SJCRH30 (cell line): ENCODE results near the gene TULP3. TPM values are rescaled to one million over a fixed set of nuclear protein-coding genes. Genes with fewer than 3 reads are reported as not detected.

Experiments
- DNase-seq, 2 experiments: peaks; one replicate each; pipeline ENCODE4 v3.0.0-alpha.2; 2015 to 2020
- H3K27ac ChIP-seq: fragments of 250-450 bp; sonication (Bioruptor Pico); 2 replicates; pipeline ENCODE4 v1.5.1; 2020; ENCODE audit warnings: mild to moderate bottlenecking, moderate library complexity
- H3K27me3 ChIP-seq: fragments of 250-450 bp; sonication (Bioruptor Pico); 2 replicates; pipeline ENCODE4 v1.5.1; 2020; ENCODE audit warnings: mild to moderate bottlenecking, moderate library complexity
- H3K36me3 ChIP-seq: fragments of 250-450 bp; sonication (Bioruptor Pico); 2 replicates; pipeline ENCODE4 v1.5.1; 2020; ENCODE audit warnings: mild to moderate bottlenecking, moderate library complexity
- H3K4me1 ChIP-seq: fragments of 250-450 bp; sonication (Bioruptor Pico); 2 replicates; pipeline ENCODE4 v1.5.1; 2020; ENCODE audit warnings: mild to moderate bottlenecking, moderate library complexity
- H3K4me3 ChIP-seq: fragments of 250-450 bp; sonication (Bioruptor Pico); 2 replicates; pipeline ENCODE4 v1.5.1; 2020; ENCODE audit warnings: mild to moderate bottlenecking, moderate library complexity
- H3K9me3 ChIP-seq: fragments of 250-450 bp; sonication (Bioruptor Pico); replicated peaks from 2 replicates; pipeline ENCODE4 v1.5.1; 2020; ENCODE audit warnings: mild to moderate bottlenecking, moderate library complexity
- total RNA-seq: library from RNA; depleted of rRNA; stranded (reverse); fragments of >200 nt; shearing (Covaris generic); gene quantifications from 2 replicates; pipeline ENCODE4 v1.2.3, GENCODE V29; 2014; rRNA removed

TULP3 gene, protein sequence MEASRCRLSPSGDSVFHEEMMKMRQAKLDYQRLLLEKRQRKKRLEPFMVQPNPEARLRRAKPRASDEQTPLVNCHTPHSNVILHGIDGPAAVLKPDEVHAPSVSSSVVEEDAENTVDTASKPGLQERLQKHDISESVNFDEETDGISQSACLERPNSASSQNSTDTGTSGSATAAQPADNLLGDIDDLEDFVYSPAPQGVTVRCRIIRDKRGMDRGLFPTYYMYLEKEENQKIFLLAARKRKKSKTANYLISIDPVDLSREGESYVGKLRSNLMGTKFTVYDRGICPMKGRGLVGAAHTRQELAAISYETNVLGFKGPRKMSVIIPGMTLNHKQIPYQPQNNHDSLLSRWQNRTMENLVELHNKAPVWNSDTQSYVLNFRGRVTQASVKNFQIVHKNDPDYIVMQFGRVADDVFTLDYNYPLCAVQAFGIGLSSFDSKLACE
- total RNA-seq: 40.4 and 45.2 TPM in 2 replicates

GRCh38 chr12:2890388-2891239 lies at the start of gene TULP3:
Gene TULP3 (plus strand): TSS chr12:2890891. CDS start chr12:2890948, 57 bp downstream.
- H3K27ac ChIP-seq: peak within 1 kb of the TSS; percentile 79
- peak within 1 kb of the TSS; percentile 77 for H3K4me3 ChIP-seq
- no peaks in the 10 kb centered on the region for H3K9me3 ChIP-seq
- H3K4me1 ChIP-seq: peaks cover 8% of the 10 kb centered on the region
- H3K36me3 ChIP-seq: peaks cover 6% of the 10 kb centered on the region
- DNase-seq: peak; percentile 99
- H3K27me3 ChIP-seq: no peaks in the 10 kb centered on the region

DNA sequence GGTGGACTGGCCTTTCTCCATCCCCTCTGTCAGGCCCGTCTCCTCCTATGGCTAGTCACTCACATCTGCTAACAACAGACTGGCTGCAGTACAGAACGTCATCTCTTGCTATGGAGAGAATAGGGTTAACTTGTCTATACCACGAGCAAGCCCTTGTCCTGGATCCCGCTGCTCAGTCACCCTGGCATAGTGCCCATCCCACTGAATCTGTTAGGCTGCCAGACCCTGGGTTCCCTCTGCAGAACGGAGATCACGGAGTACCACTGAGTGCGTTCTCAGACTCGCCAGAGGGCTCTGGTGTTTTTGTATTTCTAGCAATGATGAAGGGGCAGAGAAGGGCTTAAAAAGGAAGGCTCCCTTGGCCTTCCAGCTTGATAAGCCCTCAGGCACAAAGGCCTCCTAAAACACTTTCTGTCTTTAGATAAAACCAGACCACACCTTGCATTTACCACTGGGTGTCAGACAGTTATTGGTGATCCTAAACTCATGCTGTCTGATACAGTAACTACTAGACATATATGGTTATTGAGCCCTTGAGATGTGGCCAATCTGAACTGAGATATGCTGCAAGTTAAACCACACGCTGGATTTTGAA lies 49.5 kb upstream of the TULP3 start:
- no peak overlapping the region for H3K27ac ChIP-seq
- H3K36me3 ChIP-seq: no peaks in the 10 kb centered on the region
- H3K27me3 ChIP-seq: no peaks in the 10 kb centered on the region
- H3K9me3 ChIP-seq: no peaks in the 10 kb centered on the region
- no peak overlapping the region for H3K4me3 ChIP-seq
- H3K4me1 ChIP-seq: peaks cover 20% of the 10 kb centered on the region
- DNase-seq: peak in 1 of 2 experiments; percentile 28

- Histone ChIP-seq H3K4me1 (peaks cover 12% of the 10 kb centered on the region; the same call in 1 of the 2 replicates), H3K27ac (no peak overlapping the region), H3K27me3 (no peaks in the 10 kb centered on the region), H3K4me3 (no peak overlapping the region), H3K9me3 (no peaks in the 10 kb centered on the region), H3K36me3 (no peaks in the 10 kb centered on the region)
- DNase-seq: no peak
Observed at GRCh38 chr12:2842948-2843347, 47.7 kb upstream of the TULP3 start.

DNA sequence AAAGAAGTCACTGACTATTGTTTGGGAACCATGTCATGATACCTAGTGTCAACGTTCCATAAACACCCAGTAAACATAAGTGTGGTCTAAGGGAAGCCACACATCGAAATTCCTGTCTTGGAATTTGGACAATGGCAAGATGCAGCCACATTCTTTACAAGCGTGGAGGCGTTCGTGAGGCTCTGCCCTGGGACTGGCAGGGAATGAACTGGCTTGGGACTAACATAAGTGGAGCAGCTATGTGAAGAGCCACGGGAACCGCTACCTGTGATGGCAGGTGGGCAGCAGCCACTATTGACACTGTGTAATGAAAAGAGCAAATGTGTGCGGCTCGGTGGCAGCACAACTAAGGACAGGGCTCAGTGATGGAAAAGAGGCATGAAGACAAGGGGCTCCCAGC lies 45.9 kb upstream of the TULP3 start:
- Histone ChIP-seq H3K9me3 (no peaks in the 10 kb centered on the region), H3K4me1 (peaks cover 12% of the 10 kb centered on the region; the same call in 1 of the 2 replicates), H3K36me3 (no peaks in the 10 kb centered on the region), H3K4me3 (peak overlapping the region; percentile 51), H3K27ac (peak overlapping the region; percentile 87), H3K27me3 (no peaks in the 10 kb centered on the region)
- peak; percentile 50 to 59 for DNase-seq

GRCh38 chr12:2845280-2845679 lies 45.4 kb upstream of the TULP3 start:
- peak; percentile 94 to 95 for DNase-seq
- no peaks in the 10 kb centered on the region for H3K27me3 ChIP-seq
- peak overlapping the region; percentile 87 for H3K27ac ChIP-seq
- no peaks in the 10 kb centered on the region for H3K9me3 ChIP-seq
- H3K4me3 ChIP-seq: peak overlapping the region; percentile 51
- no peaks in the 10 kb centered on the region for H3K36me3 ChIP-seq
- peaks cover 12% of the 10 kb centered on the region; the same call in 1 of the 2 replicates for H3K4me1 ChIP-seq

- no peaks in the 10 kb centered on the region for H3K36me3 ChIP-seq
- H3K27ac ChIP-seq: no peak overlapping the region
- H3K9me3 ChIP-seq: no peaks in the 10 kb centered on the region
- no peaks in the 10 kb centered on the region for H3K27me3 ChIP-seq
- H3K4me3 ChIP-seq: no peak overlapping the region
- no peaks in the 10 kb centered on the region for H3K4me1 ChIP-seq
- DNase-seq: no peak
Observed at GRCh38 chr12:2851931-2852330, 38.8 kb upstream of the TULP3 start.

DNA sequence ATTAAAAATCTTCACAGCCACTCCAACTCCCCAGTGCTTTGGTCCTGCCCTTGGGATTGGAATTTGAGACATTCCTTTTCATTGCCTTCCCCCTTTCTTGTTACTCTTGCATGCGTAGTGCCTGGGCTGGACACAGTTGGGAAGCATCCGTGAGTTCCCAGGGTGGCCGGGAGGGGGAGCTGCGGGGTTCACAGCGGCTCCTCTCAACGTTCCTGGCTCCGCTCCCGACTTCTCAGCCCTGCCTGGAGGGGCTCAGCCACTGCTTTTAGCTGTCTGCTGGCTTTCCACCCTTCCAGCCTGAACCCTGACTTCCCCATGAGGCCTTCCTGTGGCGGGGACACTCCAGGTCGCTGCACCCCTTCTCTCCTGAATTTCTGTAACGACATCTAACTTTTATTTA lies 37.1 kb upstream of the TULP3 start:
- Histone ChIP-seq H3K27ac (no peak overlapping the region), H3K36me3 (peaks cover 11% of the 10 kb centered on the region), H3K9me3 (no peaks in the 10 kb centered on the region), H3K4me3 (no peak overlapping the region), H3K27me3 (no peaks in the 10 kb centered on the region), H3K4me1 (no peaks in the 10 kb centered on the region)
- DNase-seq: peak; percentile 90 to 93

DNA sequence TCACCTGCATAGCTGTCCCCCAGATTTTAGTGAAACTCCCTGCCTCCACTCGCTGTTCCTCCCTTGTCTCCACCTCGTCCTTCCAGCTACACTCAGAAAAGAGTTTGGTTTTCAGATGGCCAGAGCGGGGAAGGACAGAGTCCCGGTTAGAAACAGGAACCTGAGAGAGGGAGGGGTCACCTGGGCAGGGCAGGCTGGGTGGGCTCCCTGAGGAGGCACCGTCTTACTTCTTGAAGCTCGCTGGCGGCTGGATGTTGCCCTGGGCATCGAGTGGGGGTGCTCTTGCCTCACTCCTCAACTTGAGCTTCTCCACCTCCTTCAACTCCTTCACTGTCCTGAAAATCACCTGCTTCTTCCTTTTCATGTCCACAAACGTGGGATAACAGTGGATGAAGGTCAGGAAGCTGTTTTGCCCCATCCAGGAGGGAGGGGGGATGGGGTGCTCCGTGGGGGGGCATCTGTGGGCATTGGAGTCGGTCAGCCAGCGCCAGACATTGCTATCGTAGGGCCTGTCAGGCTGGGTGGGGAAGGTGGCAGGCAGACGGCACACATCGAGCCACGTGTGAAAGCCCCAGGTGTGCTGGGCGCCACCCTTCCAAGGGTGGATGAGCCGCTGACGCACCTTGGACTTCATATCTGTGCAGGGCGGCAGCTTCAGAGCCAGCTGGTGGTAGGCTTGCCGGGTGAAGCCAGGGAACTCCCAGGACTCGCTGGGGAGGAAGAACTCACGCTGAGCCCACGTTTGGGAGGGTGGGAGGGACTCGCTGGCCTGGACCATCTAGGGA lies 35.8 kb upstream of the TULP3 start:
- H3K4me1 ChIP-seq: no peaks in the 10 kb centered on the region
- H3K27me3 ChIP-seq: no peaks in the 10 kb centered on the region
- H3K9me3 ChIP-seq: no peaks in the 10 kb centered on the region
- H3K27ac ChIP-seq: no peak overlapping the region
- DNase-seq: no peak
- no peak overlapping the region for H3K4me3 ChIP-seq
- H3K36me3 ChIP-seq: peaks cover 23% of the 10 kb centered on the region

DNA sequence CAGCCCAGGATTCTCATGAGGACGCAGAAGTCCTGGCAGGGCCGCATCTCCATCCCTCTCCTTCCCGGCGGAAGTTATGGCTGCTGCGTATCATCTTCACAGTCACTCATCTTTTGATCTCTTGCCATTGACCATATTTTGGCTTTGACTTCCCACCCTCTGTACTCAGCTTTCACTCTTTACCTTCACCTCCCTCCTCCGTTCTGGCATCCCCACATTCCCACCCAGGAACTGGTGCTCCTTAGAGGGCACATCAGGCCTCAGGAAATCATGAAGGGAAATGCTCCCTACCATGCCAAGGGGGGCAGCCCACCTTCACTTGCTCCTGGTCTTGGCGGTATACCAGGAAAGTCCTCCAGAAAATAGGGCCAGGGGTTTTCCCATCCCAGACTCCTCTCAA lies 35.1 kb upstream of the TULP3 start:
- Histone ChIP-seq H3K4me3 (no peak overlapping the region), H3K36me3 (peaks cover 30% of the 10 kb centered on the region), H3K27ac (no peak overlapping the region), H3K4me1 (no peaks in the 10 kb centered on the region), H3K27me3 (no peaks in the 10 kb centered on the region), H3K9me3 (no peaks in the 10 kb centered on the region)
- DNase-seq: no peak

- Histone ChIP-seq H3K9me3 (no peaks in the 10 kb centered on the region), H3K36me3 (peaks cover 32% of the 10 kb centered on the region), H3K27me3 (no peaks in the 10 kb centered on the region), H3K4me1 (no peaks in the 10 kb centered on the region), H3K27ac (no peak overlapping the region), H3K4me3 (no peak overlapping the region)
- DNase-seq: peak; percentile 44 to 56
Observed at GRCh38 chr12:2856051-2856450, 34.6 kb upstream of the TULP3 start.

DNA sequence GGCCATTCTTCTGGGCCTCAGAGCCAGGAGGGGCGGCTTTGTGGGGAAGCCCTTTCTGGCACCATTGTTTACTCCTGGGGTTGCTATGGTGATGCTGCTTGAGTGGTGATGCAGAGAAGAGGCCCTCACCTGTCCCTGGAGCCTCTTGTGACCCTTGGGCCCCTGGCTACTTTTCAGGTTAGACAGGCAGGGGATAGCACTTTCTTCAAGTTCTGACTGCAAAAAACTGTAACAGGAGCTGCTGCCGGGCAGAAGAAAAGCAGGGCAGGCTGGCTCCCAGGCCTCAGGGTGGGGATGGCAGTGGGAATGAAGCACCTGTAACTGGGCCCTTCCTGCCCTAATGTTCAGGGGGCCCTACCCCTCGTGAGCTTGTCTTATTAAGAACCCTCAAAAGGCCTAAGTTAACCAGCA lies 33.7 kb upstream of the TULP3 start, which contains the start of gene TEX52:
TEX52 (minus strand) TSS at position 19 of the 411 bp plus-strand sequence; CDS start at position 6, 13 bp downstream.
- H3K9me3 ChIP-seq: no peaks in the 10 kb centered on the region
- no peaks in the 10 kb centered on the region for H3K27me3 ChIP-seq
- no peaks in the 10 kb centered on the region for H3K4me1 ChIP-seq
- H3K27ac ChIP-seq: no peak within 1 kb of the TSS
- H3K4me3 ChIP-seq: no peak within 1 kb of the TSS
- H3K36me3 ChIP-seq: peaks cover 42% of the 10 kb centered on the region
- no peak for DNase-seq

- Histone ChIP-seq H3K27ac (no peak overlapping the region), H3K4me1 (no peaks in the 10 kb centered on the region), H3K9me3 (no peaks in the 10 kb centered on the region), H3K27me3 (no peaks in the 10 kb centered on the region), H3K4me3 (no peak overlapping the region), H3K36me3 (peaks cover 47% of the 10 kb centered on the region)
- DNase-seq: no peak
Observed at GRCh38 chr12:2857576-2857975, 33.1 kb upstream of the TULP3 start.

GRCh38 chr12:2858334-2858733 lies 32.4 kb upstream of the TULP3 start:
- DNase-seq: no peak
- Histone ChIP-seq H3K9me3 (no peaks in the 10 kb centered on the region), H3K36me3 (peaks cover 55% of the 10 kb centered on the region), H3K4me3 (no peak overlapping the region), H3K4me1 (no peaks in the 10 kb centered on the region), H3K27me3 (no peaks in the 10 kb centered on the region), H3K27ac (no peak overlapping the region)

GRCh38 chr12:2858944-2859421 lies 31.7 kb upstream of the TULP3 start:
- Histone ChIP-seq H3K36me3 (peaks cover 60% of the 10 kb centered on the region), H3K4me3 (no peak overlapping the region), H3K27ac (no peak overlapping the region), H3K4me1 (no peaks in the 10 kb centered on the region), H3K9me3 (no peaks in the 10 kb centered on the region), H3K27me3 (no peaks in the 10 kb centered on the region)
- no peak for DNase-seq
